ENCODE data around the gene LHX3. TPM values are rescaled to one million over a fixed set of nuclear protein-coding genes. Genes with fewer than 3 reads are reported as not detected.

Gene LHX3
- total RNA-seq, 5 donors from 2014 or later (not counting 1 experiment from before 2014, with no cell fraction given) = 0.13 to 0.42 TPM; not detected in 3

DNA sequence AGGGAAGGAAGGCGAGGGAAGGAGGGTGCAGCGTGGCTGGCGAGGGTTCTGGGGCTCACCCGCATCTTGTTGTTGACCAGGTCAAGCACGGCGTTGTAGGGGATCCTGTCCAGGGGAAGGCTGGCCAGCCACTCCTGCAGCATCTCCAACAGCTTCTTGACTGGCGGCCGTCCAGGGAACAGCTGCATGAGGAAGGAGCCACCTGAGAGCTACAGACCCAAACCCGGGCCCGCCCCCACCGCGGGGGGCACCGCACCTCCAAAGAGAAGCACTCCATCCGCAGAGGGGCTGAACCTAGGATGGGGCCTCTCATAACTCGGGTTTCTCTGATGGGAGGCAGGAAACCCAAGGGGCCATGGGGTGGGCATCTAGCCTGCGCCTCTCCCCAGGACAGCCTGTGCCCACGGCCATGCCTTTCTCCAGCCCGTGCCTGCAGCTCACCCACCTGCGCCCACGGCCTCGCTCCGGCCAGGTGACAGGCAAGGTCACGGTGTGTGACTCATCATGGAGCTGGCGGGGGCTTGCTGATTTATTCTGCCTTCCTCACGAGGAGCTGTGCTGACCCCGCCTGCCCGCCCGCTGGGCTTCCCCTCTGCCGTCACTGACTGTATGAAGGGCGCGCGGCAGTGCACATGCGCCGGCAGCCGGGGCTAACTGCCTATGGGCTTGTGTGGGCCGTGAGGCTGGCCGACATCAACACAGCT, 11.8 kb upstream of the LHX3 start:
- Mint-ChIP-seq H3K36me3 (peaks cover 51% of the 10 kb centered on the region), H3K27me3 (no peaks in the 10 kb centered on the region), H3K27ac (no peak overlapping the region), H3K9me3 (no peaks in the 10 kb centered on the region), H3K4me1 (peaks cover 0 to 10% (median 5%) of the 10 kb centered on the region in 3 donors), H3K4me3 (no peak overlapping the region)
- H3K27me3 ChIP-seq (replicated peaks in 1 of 2; ENCODE audit: control insufficient read depth in 2 of 2, extremely low read depth in 1 of 2, insufficient read depth in 2 of 2, low read length in 1 of 2) = no peaks in the 10 kb centered on the region
- H3K9me3 ChIP-seq = no peaks in the 10 kb centered on the region
- H3K4me1 ChIP-seq (ENCODE audit: control insufficient read depth in 1 of 2, extremely low read depth in 1 of 2, insufficient read depth in 2 of 2, low read length in 2 of 2) = peaks cover 0 to 4% of the 10 kb centered on the region in 2 experiments
- ATAC-seq (replicated peaks in 1 of 4) (no peak), DNase-seq (no peak)
- no peak overlapping the region for H3K4me3 ChIP-seq (ENCODE audit: control insufficient read depth in 1 of 2, extremely low read depth in 1 of 2, low read length in 1 of 2)
- CTCF ChIA-PET = no interaction called here
- POLR2A ChIA-PET = interaction anchor here in 1 of 2 donors (0.6 kb wide), 1 partner anchor 10 kb away, joined by 4 read pairs; no protein-coding TSS in a partner anchor
- H3K36me3 ChIP-seq (ENCODE audit: control insufficient read depth in 2 of 2, extremely low read depth in 1 of 2, insufficient read depth in 1 of 2, low read length in 1 of 2) = peaks cover 24 to 66% of the 10 kb centered on the region in 2 donors
- WGBS (ENCODE audit: insufficient coverage) = 96% methylated on average over 37 of the region's 37 CpGs
- H3K27ac ChIP-seq (ENCODE audit: low read length) = no peak overlapping the region

DNA sequence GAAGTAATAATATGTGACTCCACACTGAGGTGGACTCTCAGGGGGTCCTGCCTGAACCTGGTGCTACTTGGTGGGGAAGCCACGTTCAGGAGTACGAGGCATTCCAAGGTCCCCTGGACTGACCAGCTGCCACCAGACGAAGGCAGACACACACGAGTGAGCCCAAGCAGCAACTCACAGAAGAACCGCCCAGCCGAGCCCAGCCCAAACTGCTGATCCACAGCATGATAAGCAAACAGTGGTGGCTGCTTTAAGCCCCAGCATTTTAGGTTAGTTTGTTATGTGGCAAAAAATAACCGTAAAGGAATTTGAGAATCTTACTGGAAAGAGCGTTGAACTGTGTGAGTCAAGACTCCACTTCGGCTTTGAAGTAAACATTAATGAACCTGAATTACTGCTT, 8.8 kb upstream of the LHX3 start:
- Mint-ChIP-seq H3K27ac (no peak overlapping the region), H3K4me3 (no peak overlapping the region), H3K9me3 (no peaks in the 10 kb centered on the region), H3K4me1 (no peaks in the 10 kb centered on the region), H3K27me3 (no peaks in the 10 kb centered on the region), H3K36me3 (peaks cover 38% of the 10 kb centered on the region)
- 98% methylated on average over 6 of the region's 9 CpGs for WGBS (ENCODE audit: insufficient coverage)
- Histone ChIP-seq H3K27ac (ENCODE audit: low read length) (no peak overlapping the region), H3K4me3 (ENCODE audit: control insufficient read depth in 1 of 2, extremely low read depth in 1 of 2, low read length in 1 of 2) (no peak overlapping the region), H3K27me3 (replicated peaks in 1 of 2; ENCODE audit: control insufficient read depth in 2 of 2, extremely low read depth in 1 of 2, insufficient read depth in 2 of 2, low read length in 1 of 2) (no peaks in the 10 kb centered on the region), H3K9me3 (no peaks in the 10 kb centered on the region), H3K36me3 (ENCODE audit: control insufficient read depth in 2 of 2, extremely low read depth in 1 of 2, insufficient read depth in 1 of 2, low read length in 1 of 2) (peaks cover 18 to 67% of the 10 kb centered on the region in 2 donors), H3K4me1 (ENCODE audit: control insufficient read depth in 1 of 2, extremely low read depth in 1 of 2, insufficient read depth in 2 of 2, low read length in 2 of 2) (no peaks in the 10 kb centered on the region)
- no peak for DNase-seq
- ChIA-PET POLR2A (no interaction called here), CTCF (no interaction called here)
- ATAC-seq (replicated peaks in 1 of 4) = no peak

DNA sequence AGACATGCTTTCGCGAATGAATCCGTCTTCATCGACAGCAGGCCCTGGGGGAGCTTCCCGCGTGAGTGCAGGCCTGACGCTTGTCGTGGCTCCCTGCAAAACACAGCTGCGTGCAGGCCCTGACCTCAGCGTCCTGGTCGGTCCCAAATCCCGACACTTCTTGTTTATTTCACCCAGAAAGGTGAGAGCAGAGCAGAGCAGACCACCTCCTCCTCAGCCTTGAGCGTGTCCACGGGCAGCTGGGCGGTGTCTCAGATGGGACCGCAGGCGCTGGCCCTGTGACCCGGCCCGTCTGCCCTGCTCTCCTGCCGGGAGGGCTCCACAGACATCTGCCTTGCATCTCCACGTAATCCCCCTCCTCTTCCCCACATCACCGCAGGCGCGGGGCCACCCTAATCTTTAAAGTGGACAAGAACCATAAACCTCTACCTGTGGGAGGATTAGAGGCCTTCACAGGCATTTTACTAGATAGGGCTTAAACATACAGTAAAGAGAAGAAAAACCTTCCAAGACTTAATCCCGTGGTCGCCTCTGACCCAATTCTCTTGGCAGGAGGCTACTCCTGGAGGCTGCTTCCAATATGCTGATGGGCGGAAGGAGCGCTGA, 7.5 kb upstream of the LHX3 start:
- ChIA-PET POLR2A (no interaction called here), CTCF (no interaction called here)
- no peak overlapping the region for H3K4me3 ChIP-seq (ENCODE audit: control insufficient read depth in 1 of 2, extremely low read depth in 1 of 2, low read length in 1 of 2)
- peaks cover 39% of the 10 kb centered on the region for H3K36me3 Mint-ChIP-seq
- H3K27ac Mint-ChIP-seq = no peak overlapping the region
- WGBS (ENCODE audit: insufficient coverage) = 95% methylated on average over 23 of the region's 28 CpGs
- H3K36me3 ChIP-seq (ENCODE audit: control insufficient read depth in 2 of 2, extremely low read depth in 1 of 2, insufficient read depth in 1 of 2, low read length in 1 of 2) = peaks cover 23 to 56% of the 10 kb centered on the region in 2 donors
- no peaks in the 10 kb centered on the region for H3K4me1 ChIP-seq (ENCODE audit: control insufficient read depth in 1 of 2, extremely low read depth in 1 of 2, insufficient read depth in 2 of 2, low read length in 2 of 2)
- ATAC-seq (replicated peaks in 1 of 4) (no peak), DNase-seq (no peak)
- no peaks in the 10 kb centered on the region for H3K9me3 ChIP-seq
- H3K9me3 Mint-ChIP-seq = no peaks in the 10 kb centered on the region
- no peaks in the 10 kb centered on the region for H3K4me1 Mint-ChIP-seq
- no peaks in the 10 kb centered on the region for H3K27me3 ChIP-seq (replicated peaks in 1 of 2; ENCODE audit: control insufficient read depth in 2 of 2, extremely low read depth in 1 of 2, insufficient read depth in 2 of 2, low read length in 1 of 2)
- no peaks in the 10 kb centered on the region for H3K27me3 Mint-ChIP-seq
- no peak overlapping the region for H3K4me3 Mint-ChIP-seq
- no peak overlapping the region for H3K27ac ChIP-seq (ENCODE audit: low read length)

DNA sequence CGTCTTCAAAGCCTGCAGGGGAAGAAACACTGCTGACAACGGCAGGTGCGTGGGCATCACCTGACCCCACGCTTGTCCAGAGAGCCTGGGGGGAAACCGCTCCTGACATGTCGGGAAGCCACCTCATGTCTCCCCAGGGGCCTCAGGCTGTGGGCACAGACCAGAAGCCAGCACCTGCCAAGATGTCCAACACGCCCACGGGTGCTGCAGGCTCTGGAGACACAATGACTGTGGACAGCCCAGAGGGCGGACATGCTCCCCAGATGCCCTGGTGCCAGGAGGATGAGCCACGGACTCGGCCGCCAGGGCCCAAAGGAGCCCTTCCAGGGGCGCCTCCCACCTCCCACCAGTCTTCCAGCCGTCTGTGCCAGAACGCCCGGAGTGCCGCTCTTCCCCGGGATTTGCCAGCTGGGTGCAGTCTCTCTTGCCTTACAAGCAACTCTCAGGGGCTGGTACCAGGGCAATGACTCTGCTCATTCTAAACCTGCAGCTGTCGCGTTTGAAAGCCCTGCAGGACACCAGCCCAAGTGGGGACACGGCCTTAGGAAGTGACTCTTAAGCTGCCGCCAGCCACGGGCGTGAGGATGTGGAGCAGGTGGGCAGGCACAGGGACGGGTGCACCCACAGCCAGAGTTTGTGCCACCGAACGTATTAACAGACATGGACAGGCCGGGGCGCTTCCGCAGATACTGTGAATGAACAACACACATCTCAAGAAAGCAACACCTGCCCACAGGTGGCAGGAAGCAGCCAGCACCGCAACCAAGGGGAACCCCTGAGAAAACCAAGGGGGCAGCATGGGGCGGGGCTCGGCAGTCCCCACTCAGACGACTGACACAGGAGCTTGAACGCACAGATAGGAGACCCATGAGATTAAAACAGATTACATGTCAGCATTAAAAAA, 6.8 kb upstream of the LHX3 start:
- Mint-ChIP-seq H3K4me3 (no peak overlapping the region), H3K27me3 (no peaks in the 10 kb centered on the region), H3K36me3 (peaks cover 46% of the 10 kb centered on the region), H3K9me3 (no peaks in the 10 kb centered on the region), H3K27ac (no peak overlapping the region), H3K4me1 (no peaks in the 10 kb centered on the region)
- POLR2A ChIA-PET = no interaction called here
- no peak for ATAC-seq (replicated peaks in 1 of 4)
- Histone ChIP-seq H3K27me3 (replicated peaks in 1 of 2; ENCODE audit: control insufficient read depth in 2 of 2, extremely low read depth in 1 of 2, insufficient read depth in 2 of 2, low read length in 1 of 2) (no peaks in the 10 kb centered on the region), H3K36me3 (ENCODE audit: control insufficient read depth in 2 of 2, extremely low read depth in 1 of 2, insufficient read depth in 1 of 2, low read length in 1 of 2) (peaks cover 19 to 54% of the 10 kb centered on the region in 2 donors), H3K4me1 (ENCODE audit: control insufficient read depth in 1 of 2, extremely low read depth in 1 of 2, insufficient read depth in 2 of 2, low read length in 2 of 2) (no peaks in the 10 kb centered on the region), H3K4me3 (ENCODE audit: control insufficient read depth in 1 of 2, extremely low read depth in 1 of 2, low read length in 1 of 2) (no peak overlapping the region), H3K27ac (ENCODE audit: low read length) (no peak overlapping the region), H3K9me3 (no peaks in the 10 kb centered on the region)
- 90% methylated on average over 30 of the region's 35 CpGs for WGBS (ENCODE audit: insufficient coverage)
- DNase-seq = no peak
- CTCF ChIA-PET = no interaction called here

DNA sequence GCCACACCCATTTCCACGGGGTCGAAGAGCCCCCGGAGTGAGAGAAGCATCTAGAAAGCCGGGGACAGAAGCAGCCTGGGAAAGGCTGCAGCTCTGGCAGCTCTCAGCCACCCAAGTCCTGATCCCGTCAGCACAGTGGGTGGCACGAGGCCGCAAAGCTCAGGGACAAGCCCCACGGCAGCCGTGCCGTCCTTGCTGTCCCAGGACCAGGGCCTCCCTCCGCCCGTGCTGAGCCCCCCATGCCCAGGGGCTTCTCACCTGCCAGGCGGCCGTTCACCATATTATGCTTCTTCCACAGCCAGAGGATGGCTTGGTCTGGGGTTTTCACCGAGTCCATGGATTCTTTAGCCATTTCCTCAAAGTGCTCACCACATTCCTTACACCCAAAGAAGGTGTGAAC, 6.1 kb upstream of the LHX3 start:
- H3K9me3 Mint-ChIP-seq = no peaks in the 10 kb centered on the region
- Histone ChIP-seq H3K4me3 (ENCODE audit: control insufficient read depth in 1 of 2, extremely low read depth in 1 of 2, low read length in 1 of 2) (no peak overlapping the region), H3K36me3 (ENCODE audit: control insufficient read depth in 2 of 2, extremely low read depth in 1 of 2, insufficient read depth in 1 of 2, low read length in 1 of 2) (peaks cover 12 to 48% of the 10 kb centered on the region in 2 donors), H3K4me1 (ENCODE audit: control insufficient read depth in 1 of 2, extremely low read depth in 1 of 2, insufficient read depth in 2 of 2, low read length in 2 of 2) (no peaks in the 10 kb centered on the region), H3K27ac (ENCODE audit: low read length) (no peak overlapping the region), H3K27me3 (replicated peaks in 1 of 2; ENCODE audit: control insufficient read depth in 2 of 2, extremely low read depth in 1 of 2, insufficient read depth in 2 of 2, low read length in 1 of 2) (no peaks in the 10 kb centered on the region), H3K9me3 (no peaks in the 10 kb centered on the region)
- no peak overlapping the region for H3K4me3 Mint-ChIP-seq
- peaks cover 51% of the 10 kb centered on the region for H3K36me3 Mint-ChIP-seq
- 98% methylated on average over 14 of the region's 15 CpGs for WGBS (ENCODE audit: insufficient coverage)
- POLR2A ChIA-PET = no interaction called here
- ATAC-seq (replicated peaks in 1 of 4) (no peak), DNase-seq (no peak)
- CTCF ChIA-PET = no interaction called here
- H3K27me3 Mint-ChIP-seq = peaks cover 0 to 4% of the 10 kb centered on the region in 2 donors
- H3K4me1 Mint-ChIP-seq = peaks cover 0 to 1% (median 1%) of the 10 kb centered on the region in 3 donors
- H3K27ac Mint-ChIP-seq = no peak overlapping the region

DNA sequence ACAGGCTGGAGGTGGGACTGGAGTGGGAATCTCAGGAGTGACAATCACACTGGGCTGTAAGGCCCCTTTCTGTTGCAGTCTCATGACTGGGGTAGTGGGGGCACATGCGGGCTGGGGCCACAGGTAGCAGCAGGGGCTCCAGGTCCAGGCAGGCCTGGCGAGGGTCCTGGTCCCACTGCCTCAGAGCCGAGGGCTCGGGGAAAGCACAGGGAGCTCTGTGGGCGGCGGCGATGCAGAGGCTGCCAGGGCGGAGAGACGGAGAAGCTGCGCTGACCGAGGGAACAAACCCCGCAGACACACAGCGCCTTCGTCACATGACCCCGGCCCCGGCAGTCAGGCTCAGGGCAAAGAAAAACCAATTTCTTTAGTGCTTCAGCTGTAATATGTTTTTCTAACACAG, 5.3 kb upstream of the LHX3 start:
- ChIA-PET POLR2A (no interaction called here), CTCF (no interaction called here)
- no peak for DNase-seq
- H3K4me3 ChIP-seq (ENCODE audit: control insufficient read depth in 1 of 2, extremely low read depth in 1 of 2, low read length in 1 of 2) = no peak overlapping the region
- no peaks in the 10 kb centered on the region for H3K9me3 ChIP-seq
- no peak overlapping the region for H3K4me3 Mint-ChIP-seq
- peaks cover 0 to 4% of the 10 kb centered on the region in 2 donors for H3K27me3 Mint-ChIP-seq
- H3K36me3 Mint-ChIP-seq = peaks cover 47% of the 10 kb centered on the region
- no peak for ATAC-seq (replicated peaks in 1 of 4)
- no peak overlapping the region for H3K27ac Mint-ChIP-seq
- peaks cover 0 to 2% (median 2%) of the 10 kb centered on the region in 3 donors for H3K4me1 Mint-ChIP-seq
- 92% methylated on average over 10 of the region's 16 CpGs for WGBS (ENCODE audit: insufficient coverage)
- H3K36me3 ChIP-seq (ENCODE audit: control insufficient read depth in 2 of 2, extremely low read depth in 1 of 2, insufficient read depth in 1 of 2, low read length in 1 of 2) = peaks cover 9 to 44% of the 10 kb centered on the region in 2 donors
- H3K27me3 ChIP-seq (replicated peaks in 1 of 2; ENCODE audit: control insufficient read depth in 2 of 2, extremely low read depth in 1 of 2, insufficient read depth in 2 of 2, low read length in 1 of 2) = peaks cover 0 to 6% of the 10 kb centered on the region in 2 experiments
- peaks cover 0 to 1% of the 10 kb centered on the region in 2 experiments for H3K4me1 ChIP-seq (ENCODE audit: control insufficient read depth in 1 of 2, extremely low read depth in 1 of 2, insufficient read depth in 2 of 2, low read length in 2 of 2)
- no peaks in the 10 kb centered on the region for H3K9me3 Mint-ChIP-seq
- H3K27ac ChIP-seq (ENCODE audit: low read length) = no peak overlapping the region

Measured in T-cell (primary cell).